KMS-11 (cell line): ENCODE results near the gene ILF3.

Source experiments
- H2AFZ ChIP-seq: fragments of 200-600 bp; sonication (generic); 2 replicates; pipeline ENCODE4 v1.6.1; 2016; ENCODE audit warnings: antibody characterized with exemption, mixed run types, low read depth
- H3K27ac ChIP-seq: fragments of 200-600 bp; sonication (generic); 2 replicates; pipeline ENCODE4 v1.6.1; 2016; ENCODE audit warnings: mild to moderate bottlenecking, mixed run types
- H3K27me3 ChIP-seq: fragments of 200-600 bp; sonication (generic); 2 replicates; pipeline ENCODE4 v1.6.1; 2017; ENCODE audit warnings: mild to moderate bottlenecking, low read depth, mixed run types, moderate library complexity; ENCODE audit not compliant: insufficient read depth
- H3K36me3 ChIP-seq: fragments of 200-600 bp; sonication (generic); 2 replicates; pipeline ENCODE4 v1.6.1; 2017; ENCODE audit warnings: mild to moderate bottlenecking, mixed run types; ENCODE audit not compliant: insufficient read depth
- H3K4me1 ChIP-seq: fragments of 200-600 bp; sonication (generic); 2 replicates; pipeline ENCODE4 v1.6.1; 2016; ENCODE audit warnings: mild to moderate bottlenecking, low read depth, mixed run types; ENCODE audit not compliant: poor library complexity, severe bottlenecking
- H3K4me2 ChIP-seq: fragments of 200-600 bp; sonication (generic); 2 replicates; pipeline ENCODE4 v1.7.0; 2016; ENCODE audit warnings: mild to moderate bottlenecking, mixed run types
- H3K4me3 ChIP-seq: fragments of 200-600 bp; sonication (generic); IDR thresholded peaks from 2 replicates; pipeline ENCODE4 v1.6.1; 2017; ENCODE audit warnings: low read depth, low read length, mixed read lengths; ENCODE audit not compliant: insufficient read depth
- H3K79me2 ChIP-seq: fragments of 200-600 bp; sonication (generic); 2 replicates; pipeline ENCODE4 v1.6.1; 2016; ENCODE audit warnings: low read depth, mixed run types; ENCODE audit not compliant: insufficient read depth
- H3K9ac ChIP-seq: fragments of 200-600 bp; sonication (generic); 2 replicates; pipeline ENCODE4 v1.6.1; 2016; ENCODE audit warnings: mild to moderate bottlenecking, mixed run types
- H4K20me1 ChIP-seq: fragments of 200-600 bp; sonication (generic); 2 replicates; pipeline ENCODE4 v1.6.1; 2016; ENCODE audit warnings: mild to moderate bottlenecking, mixed run types; ENCODE audit not compliant: insufficient read depth
- CTCF ChIP-seq: fragments of 200-600 bp; sonication (generic); conservative IDR thresholded peaks from 2 replicates; pipeline ENCODE4 v1.6.1; 2017; ENCODE audit warnings: low read depth, mild to moderate bottlenecking, antibody characterized with exemption, low read length, moderate library complexity, mixed read lengths

ILF3 gene

DNA sequence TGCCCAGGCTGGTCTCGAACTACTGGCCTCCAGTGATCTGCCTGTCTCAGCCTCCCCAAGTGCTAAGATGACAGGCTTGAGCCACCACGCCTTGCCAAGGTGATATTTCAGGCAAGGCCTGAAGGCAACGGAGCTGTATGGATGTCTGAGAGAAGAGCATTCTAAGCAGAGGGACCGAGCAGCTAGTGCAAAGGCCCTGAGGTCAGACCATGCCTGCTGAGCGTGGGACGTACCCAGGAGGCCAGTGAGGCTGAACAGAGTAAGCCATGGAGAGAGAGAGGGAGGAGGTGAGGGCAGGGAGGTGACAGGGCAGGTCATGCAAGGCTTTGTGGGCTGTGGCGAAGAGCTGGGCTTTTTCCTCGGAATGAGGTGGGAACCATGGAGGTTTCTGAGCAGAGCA lies 32.2 kb upstream of the ILF3 start:
- Histone ChIP-seq H3K9ac (no peak overlapping the region), H4K20me1 (no peaks in the 10 kb centered on the region), H3K36me3 (no peaks in the 10 kb centered on the region), H3K4me3 (no peak overlapping the region), H3K4me1 (peaks cover 12% of the 10 kb centered on the region), H3K4me2 (no peak overlapping the region), H3K27me3 (no peaks in the 10 kb centered on the region), H2AFZ (no peak overlapping the region), H3K27ac (no peak overlapping the region), H3K79me2 (no peaks in the 10 kb centered on the region)
- TF ChIP-seq CTCF = no peak

GRCh38 chr19:10624585-10624984 lies 29.6 kb upstream of the ILF3 start:
- H3K9ac ChIP-seq = no peak overlapping the region
- no peaks in the 10 kb centered on the region for H3K36me3 ChIP-seq
- H2AFZ ChIP-seq = no peak overlapping the region
- no peak overlapping the region for H3K4me3 ChIP-seq
- no peak for TF ChIP-seq CTCF
- no peaks in the 10 kb centered on the region for H3K27me3 ChIP-seq
- H3K79me2 ChIP-seq = no peaks in the 10 kb centered on the region
- H3K4me2 ChIP-seq = 0 out of 2 replicates have a peak overlapping the region, but pooled peaks have one; percentile 19
- H3K27ac ChIP-seq = no peak overlapping the region
- H3K4me1 ChIP-seq = peaks cover 12% of the 10 kb centered on the region
- H4K20me1 ChIP-seq = no peaks in the 10 kb centered on the region

DNA sequence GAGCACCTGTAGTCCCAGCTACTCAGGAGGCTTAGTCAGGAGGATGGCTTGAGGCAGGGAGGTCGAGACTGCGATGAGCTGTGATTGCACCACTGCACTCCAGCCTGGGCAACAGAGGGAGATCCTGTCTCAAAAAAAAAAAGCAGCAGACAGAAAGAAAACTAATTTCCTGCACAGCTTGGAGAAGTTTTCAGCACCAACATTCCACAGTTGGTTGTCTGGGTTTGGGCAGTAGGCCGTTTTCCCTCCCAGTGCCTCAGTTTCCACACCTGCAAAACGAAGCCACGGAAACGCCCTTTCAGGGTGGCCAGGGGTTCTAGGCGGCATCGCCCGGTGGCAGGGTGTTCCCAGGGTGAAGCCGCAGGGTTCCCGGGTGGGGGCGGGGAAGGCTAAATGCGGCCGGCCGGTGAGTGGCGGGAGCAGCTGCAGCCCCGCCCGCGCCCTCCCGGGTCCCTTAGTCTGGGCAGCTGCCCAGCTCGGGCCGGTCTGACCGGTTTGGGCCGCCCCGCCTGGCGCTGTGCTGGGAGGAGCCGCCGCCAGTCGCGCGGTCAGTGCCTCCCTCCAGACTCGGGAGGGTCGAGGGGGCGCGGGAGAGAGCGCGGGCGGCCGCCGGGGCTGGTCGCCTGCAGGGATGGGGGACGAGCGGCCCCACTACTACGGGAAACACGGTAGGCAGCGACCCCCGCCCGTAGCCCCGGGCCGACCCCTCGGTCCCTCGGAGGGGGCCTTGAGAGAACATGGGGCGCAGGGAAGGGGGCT lies 29.0 kb upstream of the ILF3 start, which contains the start of gene SLC44A2:
TSS of gene SLC44A2 (plus strand) at position 551 of the 759 bp plus-strand sequence. CDS start at position 632, 81 bp downstream.
- Histone ChIP-seq H3K36me3 (no peaks in the 10 kb centered on the region), H3K4me1 (peaks cover 12% of the 10 kb centered on the region), H3K27ac (no peak within 1 kb of the TSS), H3K9ac (no peak within 1 kb of the TSS), H3K4me2 (0 out of 2 replicates have a peak within 1 kb of the TSS, but pooled peaks have one; percentile 19), H2AFZ (no peak within 1 kb of the TSS), H4K20me1 (no peaks in the 10 kb centered on the region), H3K4me3 (no peak within 1 kb of the TSS), H3K79me2 (no peaks in the 10 kb centered on the region), H3K27me3 (no peaks in the 10 kb centered on the region)
- no peak for TF ChIP-seq CTCF

DNA sequence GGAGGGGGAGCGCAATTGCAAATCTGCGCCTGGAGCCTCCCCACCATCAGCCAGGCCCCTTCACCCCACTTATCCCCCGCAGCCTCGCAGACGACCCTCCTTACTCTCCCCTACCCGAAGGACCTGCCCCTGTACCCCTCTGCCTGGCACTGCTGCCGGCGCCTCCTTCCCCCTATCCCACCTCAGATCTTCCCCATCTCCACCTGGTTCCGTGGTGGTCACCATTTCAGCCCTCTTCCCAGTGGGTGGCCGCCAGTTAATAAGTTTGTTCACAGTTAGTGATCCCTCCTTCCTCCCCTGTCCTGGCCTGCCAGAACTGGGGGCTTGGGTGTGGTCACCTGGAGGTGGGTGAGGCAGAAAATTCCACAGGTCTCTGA lies 28.4 kb upstream of the ILF3 start:
- Histone ChIP-seq H3K27ac (no peak overlapping the region), H3K4me3 (no peak overlapping the region), H2AFZ (no peak overlapping the region), H3K36me3 (no peaks in the 10 kb centered on the region), H3K4me1 (peaks cover 12% of the 10 kb centered on the region), H3K79me2 (no peaks in the 10 kb centered on the region), H3K9ac (no peak overlapping the region), H3K27me3 (no peaks in the 10 kb centered on the region), H3K4me2 (no peak overlapping the region), H4K20me1 (no peaks in the 10 kb centered on the region)
- TF ChIP-seq CTCF = no peak
